Inflammatory macrophage treated with lipopolysaccharide for 4 hours (primary cell): ENCODE results near the gene UBE2N.
A peak's percentile ranks its signal among the peaks of the same experiment; 100 is the strongest.
"Not testable (repeated sequence)": the region's sequence is repeated elsewhere in the genome, so short reads cannot be mapped to it uniquely, and the experiment has no call there.

ENCODE experiments used
- DNase-seq: peaks from one replicate; pipeline ENCODE4 v3.0.0-alpha.2; 2020

The UBE2N gene

GRCh38 chr12:93442411-93443340, 929 bp upstream of the UBE2N start:
- DNase-seq, result no peak

- peak; percentile 27 for DNase-seq
These were observed 598 bp downstream of the UBE2N start for GRCh38 chr12:93441081-93441616.

- peak; percentile 19 for DNase-seq
These were observed 1.5 kb downstream of the UBE2N start for GRCh38 chr12:93440043-93440835.

- DNase-seq, result no peak
These were observed 3.3 kb downstream of the UBE2N start for GRCh38 chr12:93438266-93439050.

- peak; percentile 69 for DNase-seq
These were observed 7.4 kb downstream of the UBE2N start for GRCh38 chr12:93434256-93434865.

GRCh38 chr12:93432031-93432430, 9.7 kb downstream of the UBE2N start:
- DNase-seq, result not testable (repeated sequence)

GRCh38 chr12:93430280-93430679, 11.5 kb downstream of the UBE2N start:
- DNase-seq, result no peak

GRCh38 chr12:93429852-93430251, 11.9 kb downstream of the UBE2N start:
- no peak for DNase-seq

GRCh38 chr12:93429448-93429847, 12.3 kb downstream of the UBE2N start:
- DNase-seq, result no peak

- DNase-seq, result no peak
These were observed 13.8 kb downstream of the UBE2N start for GRCh38 chr12:93427779-93428564.

GRCh38 chr12:93426412-93426805, 15.3 kb downstream of the UBE2N start:
- DNase-seq, result no peak

- DNase-seq, result no peak
These were observed 15.9 kb downstream of the UBE2N start for GRCh38 chr12:93425736-93426411.

- no peak for DNase-seq
These were observed 19.7 kb downstream of the UBE2N start for GRCh38 chr12:93422050-93422449.

- peak; percentile 63 for DNase-seq
These were observed 22.2 kb downstream of the UBE2N start for GRCh38 chr12:93419388-93420034.

- no peak for DNase-seq
These were observed 23.7 kb downstream of the UBE2N start for GRCh38 chr12:93417967-93418480.

- DNase-seq, result peak; percentile 35
These were observed 25.9 kb downstream of the UBE2N start for GRCh38 chr12:93415723-93416464.

GRCh38 chr12:93413064-93413463, 28.7 kb downstream of the UBE2N start:
- peak; percentile 33 for DNase-seq

GRCh38 chr12:93412396-93412795, 29.4 kb downstream of the UBE2N start:
- DNase-seq, result not testable (repeated sequence)

GRCh38 chr12:93411060-93411459, 30.7 kb downstream of the UBE2N start:
- not testable (repeated sequence) for DNase-seq
